ENCODE data around the gene C3orf38.
"Not testable (repeated sequence)": the region's sequence is repeated elsewhere in the genome, so short reads cannot be mapped to it uniquely, and the experiment has no call there.

C3orf38 gene

GRCh38 chr3:88149509-88150362 lies at the start of gene C3orf38:
Gene C3orf38 (plus strand): TSS chr3:88149959. CDS start chr3:88150053, 94 bp downstream.
- peak; percentile 83 for DNase-seq

GRCh38 chr3:88101142-88101541 lies 48.6 kb upstream of the C3orf38 start:
- no peak for DNase-seq

- no peak for DNase-seq
Measured at GRCh38 chr3:88105325-88105724, 44.4 kb upstream of the C3orf38 start.

- no peak for DNase-seq
Measured at GRCh38 chr3:88112289-88112688, 37.5 kb upstream of the C3orf38 start.

- DNase-seq: peak; percentile 69
Measured at GRCh38 chr3:88113311-88114162, 36.2 kb upstream of the C3orf38 start.

- no peak for DNase-seq
Measured at GRCh38 chr3:88114878-88115549, 34.7 kb upstream of the C3orf38 start.

GRCh38 chr3:88117683-88118082 lies 32.1 kb upstream of the C3orf38 start:
- no peak for DNase-seq

GRCh38 chr3:88118603-88119002 lies 31.2 kb upstream of the C3orf38 start:
- not testable (repeated sequence) for DNase-seq

- DNase-seq: no peak
Measured at GRCh38 chr3:88123526-88123925, 26.2 kb upstream of the C3orf38 start.

GRCh38 chr3:88131695-88132094 lies 18.1 kb upstream of the C3orf38 start:
- DNase-seq: no peak

- no peak for DNase-seq
Measured at GRCh38 chr3:88132894-88133293, 16.9 kb upstream of the C3orf38 start.

GRCh38 chr3:88133711-88134263 lies 16.0 kb upstream of the C3orf38 start:
- no peak for DNase-seq

- no peak for DNase-seq
Measured at GRCh38 chr3:88137836-88138235, 11.9 kb upstream of the C3orf38 start.

GRCh38 chr3:88141458-88142083 lies 8.2 kb upstream of the C3orf38 start:
- DNase-seq: no peak

- DNase-seq: no peak
Measured at GRCh38 chr3:88142094-88142624, 7.6 kb upstream of the C3orf38 start.

- DNase-seq: no peak
Measured at GRCh38 chr3:88147261-88147660, 2.5 kb upstream of the C3orf38 start.

- no peak for DNase-seq
Measured at GRCh38 chr3:88148651-88149050, 1.1 kb upstream of the C3orf38 start.

GRCh38 chr3:88149101-88149508 lies 654 bp upstream of the C3orf38 start:
- peak; percentile 41 for DNase-seq

GRCh38 chr3:88150371-88150770 lies 612 bp downstream of the C3orf38 start:
- DNase-seq: peak; percentile 32

- DNase-seq: no peak
Measured at GRCh38 chr3:88150806-88151205, 1.0 kb downstream of the C3orf38 start.

- DNase-seq: no peak
Measured at GRCh38 chr3:88151358-88151757, 1.6 kb downstream of the C3orf38 start.

- no peak for DNase-seq
Measured at GRCh38 chr3:88152841-88153240, 3.1 kb downstream of the C3orf38 start.
